Measurements from ENCODE around the gene SLF2.

- TF ChIP-seq YY1 (IDR thresholded peaks at IDR 0.05; ENCODE audit: insufficient read depth, insufficient replicate concordance, low read depth, low read length): no peak
- no peak for TF ChIP-seq NFKB2 (CRISPR knock-in tag; IDR thresholded peaks at IDR 0.05; ENCODE audit: borderline replicate concordance)
- no peak for TF ChIP-seq AFF4 (CRISPR knock-in tag; IDR thresholded peaks at IDR 0.05)
- no peak for TF ChIP-seq ZNF329 (CRISPR knock-in tag; IDR thresholded peaks at IDR 0.05; ENCODE audit: low read depth)
- TF ChIP-seq ZNF318 (CRISPR knock-in tag; IDR thresholded peaks at IDR 0.05): no peak
- TF ChIP-seq FOXP1 (IDR thresholded peaks at IDR 0.05): no peak
- no peak for TF ChIP-seq FOXP1 (CRISPR knock-in tag; IDR thresholded peaks at IDR 0.05)
- no peak for TF ChIP-seq SALL2 (CRISPR knock-in tag; IDR thresholded peaks at IDR 0.05)
- TF ChIP-seq CBX5 (CRISPR knock-in tag; IDR thresholded peaks at IDR 0.05; ENCODE audit: borderline replicate concordance): no peak
- no peak for TF ChIP-seq ZNF75D (CRISPR knock-in tag; IDR thresholded peaks at IDR 0.05; ENCODE audit: borderline replicate concordance)
Observed at GRCh38 chr10:100948916-100949315, 36.2 kb downstream of the SLF2 start.

Measured in HepG2 (cell line).